Adrenal gland (tissue), 5 donors: Measurements from ENCODE around the gene MYCBP2.

Experiments used
- POLR2A ChIP-seq, 2 donors: fragments of 450-650 bp; IDR thresholded peaks; one replicate each; pipeline ENCODE4 v1.6.1; 2017; ENCODE audit warnings: antibody characterized with exemption in 2 of 2, mild to moderate bottlenecking in 2 of 2, moderate library complexity in 1 of 2
- TF ChIP-seq, protein P1 (sequence below), 6 experiments: fragments of 450-650 bp in 4 of 6; fragments of 200-600 bp in 2 of 6; sonication (generic) in 1 of 6; IDR thresholded peaks; 1 replicate in 5 of 6; 2 replicates in 1 of 6; pipeline versions ENCODE4 v1.5.1 to v1.8.0; 2016 to 2021; ENCODE audit warnings: antibody characterized with exemption in 6 of 6, mild to moderate bottlenecking in 2 of 6, moderate library complexity in 1 of 6
- donor health status: DM: no; HTN: no; CAD: no.

DNA sequence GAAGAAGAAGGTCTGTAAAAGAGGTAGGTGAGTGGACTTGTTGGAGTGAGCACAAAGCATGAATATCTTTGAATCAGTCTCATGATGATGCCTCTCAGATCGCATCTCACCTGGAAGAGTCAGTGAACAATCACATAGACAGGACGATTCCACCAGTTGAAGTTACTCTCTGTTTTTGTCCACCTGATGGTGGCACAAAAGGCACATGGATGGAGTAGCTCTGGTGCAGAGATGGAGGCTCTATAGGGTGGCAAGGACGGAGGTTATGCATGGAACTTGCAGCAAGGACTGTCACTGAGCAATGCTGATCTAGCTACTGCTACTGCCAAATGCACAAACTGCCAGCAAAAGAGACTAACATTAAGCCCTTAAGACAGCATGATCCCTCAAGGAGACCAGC, 10.3 kb upstream of the MYCBP2 start:
- TF ChIP-seq, protein P1, sequence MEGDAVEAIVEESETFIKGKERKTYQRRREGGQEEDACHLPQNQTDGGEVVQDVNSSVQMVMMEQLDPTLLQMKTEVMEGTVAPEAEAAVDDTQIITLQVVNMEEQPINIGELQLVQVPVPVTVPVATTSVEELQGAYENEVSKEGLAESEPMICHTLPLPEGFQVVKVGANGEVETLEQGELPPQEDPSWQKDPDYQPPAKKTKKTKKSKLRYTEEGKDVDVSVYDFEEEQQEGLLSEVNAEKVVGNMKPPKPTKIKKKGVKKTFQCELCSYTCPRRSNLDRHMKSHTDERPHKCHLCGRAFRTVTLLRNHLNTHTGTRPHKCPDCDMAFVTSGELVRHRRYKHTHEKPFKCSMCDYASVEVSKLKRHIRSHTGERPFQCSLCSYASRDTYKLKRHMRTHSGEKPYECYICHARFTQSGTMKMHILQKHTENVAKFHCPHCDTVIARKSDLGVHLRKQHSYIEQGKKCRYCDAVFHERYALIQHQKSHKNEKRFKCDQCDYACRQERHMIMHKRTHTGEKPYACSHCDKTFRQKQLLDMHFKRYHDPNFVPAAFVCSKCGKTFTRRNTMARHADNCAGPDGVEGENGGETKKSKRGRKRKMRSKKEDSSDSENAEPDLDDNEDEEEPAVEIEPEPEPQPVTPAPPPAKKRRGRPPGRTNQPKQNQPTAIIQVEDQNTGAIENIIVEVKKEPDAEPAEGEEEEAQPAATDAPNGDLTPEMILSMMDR (IDR thresholded peaks at IDR 0.05), result no peak
- TF ChIP-seq POLR2A (IDR thresholded peaks at IDR 0.05), result no peak
